ENCODE measurements around the gene TAF8. TPM values are rescaled to one million over a fixed set of nuclear protein-coding genes. Genes with fewer than 3 reads are reported as not detected.

TAF8 gene
- total and polyA plus RNA-seq, 10 of the 15 experiments (the other 5 are each of a cell fraction or from before 2014, with no cell fraction given) = 11.7 to 30.9 (median 19.9) TPM

- TF ChIP-seq SPI1 (IDR thresholded peaks at IDR 0.05; ENCODE audit: borderline replicate concordance, insufficient read depth, low read depth, low read length) (no peak), MXI1 (IDR thresholded peaks at IDR 0.05; ENCODE audit: low read depth, low read length) (no peak)
Measured at GRCh38 chr6:42135722-42136121, 85.4 kb downstream of the TAF8 start (continued).

GRCh38 chr6:42136508-42137193 lies 86.3 kb downstream of the TAF8 start:
- intact Hi-C loops (cut with micrococcal nuclease; ENCODE audit: unreplicated experiment) (no loop called here), in situ Hi-C loops (cut with MboI) (no loop called here)
- FAIRE-seq (peak; percentile 59), ATAC-seq (peak; percentile 84), DNase-seq (ENCODE audit: low read depth, low spot score) (peak; percentile 11)
- H3K9ac ChIP-seq (ENCODE audit: control insufficient read depth, insufficient read depth, low read length) = peak overlapping the region; percentile 17; the same call in 1 of the 2 replicates
- H3K4me1 ChIP-seq (ENCODE audit: control insufficient read depth, insufficient read depth, low read length) = peaks cover 4% of the 10 kb centered on the region; the same call in 1 of the 2 replicates
- H3K27me3 ChIP-seq (replicated peaks in 1 of 2; ENCODE audit: control insufficient read depth in 2 of 2, insufficient read depth in 2 of 2, low read length in 1 of 2) = no peaks in the 10 kb centered on the region; a peak in 3 of 4 replicates
- H3K36me3 ChIP-seq (ENCODE audit: control insufficient read depth in 2 of 2, insufficient read depth in 2 of 2, low read length in 1 of 2) = no peaks in the 10 kb centered on the region
- ChIA-PET SMC1A (ENCODE audit: uncharacterized antibody, unreplicated experiment) (interaction anchor here (0.6 to 1.5 kb wide), 10 partner anchors 10 to 529 kb away, joined by 3 to 5 read pairs (median 3); no protein-coding TSS in a partner anchor), CTCF (interaction anchor here (0.6 to 1.6 kb wide), 13 partner anchors 8 to 411 kb away, joined by 3 to 9 read pairs (median 3); no protein-coding TSS in a partner anchor), POLR2A (interaction anchor here (0.7 kb wide), 1 partner anchor 121 kb away, joined by 3 read pairs; no protein-coding TSS in a partner anchor), RAD21 (ENCODE audit: unreplicated experiment) (interaction anchor here (0.9 to 1.3 kb wide), 3 partner anchors 28 to 78 kb away, joined by 3 to 5 read pairs (median 4); no protein-coding TSS in a partner anchor)
- H3K27ac ChIP-seq (ENCODE audit: control insufficient read depth, insufficient read depth) = no peak overlapping the region
- H3K9me3 ChIP-seq (replicated peaks; ENCODE audit: control insufficient read depth, insufficient read depth, low read length) = no peaks in the 10 kb centered on the region
- H4K20me1 ChIP-seq (ENCODE audit: control insufficient read depth, insufficient read depth) = no peaks in the 10 kb centered on the region
- no TSS peak for BruUV-seq (replicated peaks)
- H3K79me2 ChIP-seq (ENCODE audit: control insufficient read depth, insufficient read depth, low read length) = no peaks in the 10 kb centered on the region
- H2AFZ ChIP-seq (ENCODE audit: control insufficient read depth, low read depth, low read length) = peak overlapping the region; percentile 84
- 0 out of 2 replicates have a peak overlapping the region, but pooled peaks have one; percentile 33 for H3K4me3 ChIP-seq
- WGBS (ENCODE audit: insufficient coverage, insufficient replicate concordance, low lambda C conversion rate, missing lambda C conversion rate) = 4% methylated on average over 11 of the region's 14 CpGs
- H3K4me2 ChIP-seq (ENCODE audit: control insufficient read depth, insufficient read depth) = peak overlapping the region; percentile 53
- TF ChIP-seq TCF7 (IDR thresholded peaks at IDR 0.05; ENCODE audit: borderline replicate concordance) = peak; percentile 84
- no peak for TF ChIP-seq NFIC (IDR thresholded peaks at IDR 0.05; ENCODE audit: low read depth, low read length)
- peak; percentile 45 to 56 for TF ChIP-seq IKZF2 (IDR thresholded peaks at IDR 0.05)
- TF ChIP-seq SPI1 (IDR thresholded peaks at IDR 0.05; ENCODE audit: borderline replicate concordance, insufficient read depth, low read depth, low read length) = 0 out of 2 replicates have a peak, but pooled peaks have one; percentile 3
- TF ChIP-seq ATF3 (IDR thresholded peaks at IDR 0.05; ENCODE audit: borderline replicate concordance, extremely low read depth, low read depth, low read length) = no peak
- TF ChIP-seq HDGF (IDR thresholded peaks at IDR 0.05) = peak; percentile 80; the same call in 1 of the 2 replicates
- peak in 1 of 2 experiments; percentile 74; a peak in 1 of 3 replicates for TF ChIP-seq EGR1 (IDR thresholded peaks at IDR 0.05; ENCODE audit: borderline replicate concordance in 1 of 2, low read depth in 2 of 2, low read length in 2 of 2)
- TF ChIP-seq EZH2 (IDR thresholded peaks at IDR 0.05; ENCODE audit: borderline replicate concordance, control insufficient read depth, low read depth, low read length) = no peak
- no peak for TF ChIP-seq E2F8 (IDR thresholded peaks at IDR 0.05; ENCODE audit: low read depth, partially characterized antibody)
- no peak for TF ChIP-seq ZZZ3 (IDR thresholded peaks at IDR 0.05; ENCODE audit: control insufficient read depth, insufficient read length, low read depth)
- TF ChIP-seq JUNB (IDR thresholded peaks at IDR 0.05) = peak; percentile 79
- no peak for TF ChIP-seq PRDM15 (CRISPR knock-in tag; IDR thresholded peaks at IDR 0.05)

Data from GM12878 (cell line).